IMR-90 (cell line): ENCODE measurements around the gene CHMP6. TPM values are rescaled to one million over a fixed set of nuclear protein-coding genes. Genes with fewer than 3 reads are reported as not detected.

Source experiments
- ATAC-seq: fragments of 200-7000 bp; cut with Tn5 transposase; 2 replicates; pipeline ENCODE4 v1.9.1; 2020; ENCODE audit warnings: low read depth, mild to moderate bottlenecking, moderate library complexity
- BruUV-seq: library from RNA; stranded (reverse); fragments of 400-500 nt; replicated peaks from 2 replicates; lab custom pipeline; 2021; lab: Mats Ljungman, UMichigan
- CTCF ChIA-PET: fragments of 300-600 bp; formaldehyde crosslinking; extraction: SDS; loops from one replicate; lab custom pipeline; 2021; ENCODE audit warnings: antibody characterized with exemption; lab: Yijun Ruan, JAX
- POLR2A ChIA-PET: fragments of 300-600 bp; sonication (Branson Sonifier 250); formaldehyde crosslinking; loops from one replicate; lab custom pipeline; 2022; ENCODE audit warnings: antibody characterized with exemption; ENCODE audit not compliant: unreplicated experiment; lab: Charles Lee
- DNase-seq: peaks from one replicate; pipeline ENCODE4 v3.0.0; 2013
- H2AFZ ChIP-seq: replicated peaks from 2 replicates; pipeline ENCODE3; 2013; ENCODE audit warnings: low read length, mild to moderate bottlenecking; ENCODE audit not compliant: poor library complexity
- H2AK5ac ChIP-seq: 2 replicates; pipeline ENCODE4 v1.6.1; 2013; ENCODE audit warnings: low read depth, low read length, inconsistent platforms
- H2AK9ac ChIP-seq: replicated peaks from 2 replicates; pipeline ENCODE3; 2013; ENCODE audit warnings: mild to moderate bottlenecking, low read depth, low read length, moderate library complexity; ENCODE audit not compliant: poor library complexity
- H2BK120ac ChIP-seq: 2 replicates; pipeline ENCODE4 v1.6.1; 2013; ENCODE audit warnings: low read depth, low read length, inconsistent platforms
- H2BK15ac ChIP-seq: 3 replicates; pipeline ENCODE4 v1.6.1; 2013; ENCODE audit warnings: low read depth, low read length, inconsistent platforms
- H2BK20ac ChIP-seq: 2 replicates; pipeline ENCODE4 v1.6.1; 2013; ENCODE audit warnings: low read depth, mild to moderate bottlenecking, inconsistent platforms, low read length, moderate library complexity
- H2BK5ac ChIP-seq: 2 replicates; pipeline ENCODE4 v1.6.1; 2013; ENCODE audit warnings: mild to moderate bottlenecking, low read depth, low read length, inconsistent platforms; ENCODE audit not compliant: poor library complexity, severe bottlenecking
- H3K14ac ChIP-seq: replicated peaks from 2 replicates; pipeline ENCODE4 v1.6.1; 2013; ENCODE audit warnings: low read depth, low read length, inconsistent platforms
- H3K18ac ChIP-seq: 2 replicates; pipeline ENCODE4 v1.6.1; 2013; ENCODE audit warnings: low read depth, low read length, control low read depth
- H3K23ac ChIP-seq: 2 replicates; pipeline ENCODE4 v1.6.1; 2013; ENCODE audit warnings: low read depth, low read length, inconsistent platforms
- H3K27ac ChIP-seq: 2 replicates; pipeline ENCODE4 v1.5.1; 2013; ENCODE audit warnings: mild to moderate bottlenecking, control low read depth, low read length; ENCODE audit not compliant: insufficient read depth
- H3K27me3 ChIP-seq: 2 replicates; pipeline ENCODE4 v1.6.1; 2013; ENCODE audit warnings: low read length; ENCODE audit not compliant: control insufficient read depth, insufficient read depth
- H3K36me3 ChIP-seq: 2 replicates; pipeline ENCODE4 v1.6.1; 2013; ENCODE audit warnings: low read length, mixed read lengths; ENCODE audit not compliant: control insufficient read depth, insufficient read depth
- H3K4ac ChIP-seq: 2 replicates; pipeline ENCODE4 v1.6.1; 2013; ENCODE audit warnings: low read depth, low read length, inconsistent platforms
- H3K4me1 ChIP-seq: 2 replicates; pipeline ENCODE4 v1.6.1; 2013; ENCODE audit warnings: low read length, mixed read lengths; ENCODE audit not compliant: control insufficient read depth, insufficient read depth
- H3K4me2 ChIP-seq: 2 replicates; pipeline ENCODE4 v1.6.1; 2013; ENCODE audit warnings: low read depth, mild to moderate bottlenecking, control low read depth, low read length, moderate library complexity
- H3K4me3 ChIP-seq: 2 replicates; pipeline ENCODE4 v1.5.1; 2013; ENCODE audit warnings: low read depth, mild to moderate bottlenecking, control low read depth, low read length, moderate library complexity; ENCODE audit not compliant: insufficient read depth
- H3K56ac ChIP-seq: 2 replicates; pipeline ENCODE4 v1.6.1; 2013; ENCODE audit warnings: low read length, inconsistent platforms; ENCODE audit not compliant: insufficient read depth; ENCODE audit errors: extremely low read depth
- H3K79me1 ChIP-seq, 2 experiments: 2 replicates each; pipeline ENCODE4 v1.6.1; 2013; ENCODE audit warnings: low read length in 2 of 2, inconsistent platforms in 1 of 2, low read depth in 1 of 2
- H3K9ac ChIP-seq: 2 replicates; pipeline ENCODE4 v1.6.1; 2013; ENCODE audit warnings: low read depth, low read length, control low read depth
- H3K9me1 ChIP-seq: 2 replicates; pipeline ENCODE4 v1.6.1; 2013; ENCODE audit warnings: low read length, inconsistent platforms; ENCODE audit not compliant: insufficient read depth
- H3K9me3 ChIP-seq: 2 replicates; pipeline ENCODE4 v1.6.1; 2013; ENCODE audit warnings: low read length; ENCODE audit not compliant: control insufficient read depth, insufficient read depth
- H4K20me1 ChIP-seq: 2 replicates; pipeline ENCODE4 v1.6.1; 2013; ENCODE audit warnings: low read length, inconsistent platforms; ENCODE audit not compliant: insufficient read depth
- H4K5ac ChIP-seq: 2 replicates; pipeline ENCODE4 v1.6.1; 2013; ENCODE audit warnings: mild to moderate bottlenecking, low read depth, low read length, control low read depth
- H4K8ac ChIP-seq, 2 experiments: 2 replicates each; pipeline ENCODE4 v1.6.1; 2013; ENCODE audit warnings: low read depth in 2 of 2, low read length in 2 of 2, control low read depth in 1 of 2, inconsistent platforms in 1 of 2
- H4K91ac ChIP-seq: 2 replicates; pipeline ENCODE4 v1.6.1; 2013; ENCODE audit warnings: low read depth, low read length, inconsistent platforms; ENCODE audit not compliant: insufficient read depth
- MAZ ChIP-seq: IDR thresholded peaks from 2 replicates; pipeline ENCODE4 v1.6.1; 2012; ENCODE audit warnings: low read depth, mild to moderate bottlenecking, low read length, improper control_type of control experiment, moderate library complexity, borderline replicate concordance
- POLR2A ChIP-seq: IDR thresholded peaks from 2 replicates; pipeline ENCODE4 v1.6.1; 2012; ENCODE audit warnings: mild to moderate bottlenecking, low read depth, low read length
- RAD21 ChIP-seq: IDR thresholded peaks from 2 replicates; pipeline ENCODE4 v1.6.1; 2012; ENCODE audit warnings: low read length, improper control_type of control experiment
- whole genome bisulfite sequencing, 2 experiments: methylation state at CpG; one replicate each; pipeline versions ENCODE4 v1.1.5 to v1.1.7; 2013; ENCODE audit warnings: missing lambda C conversion rate in 2 of 2; ENCODE audit not compliant: insufficient read length in 1 of 2; ENCODE audit errors: extremely low coverage in 2 of 2; 5-methylcytosine and 5-hydroxymethylcytosine counted together
- dilution Hi-C: fragments of 300-500 bp; cut with HindIII; formaldehyde crosslinking; loops from one replicate; pipeline ENCODE4 v1.14.3; 2018; ENCODE audit warnings: low sequenced_read_pairs; ENCODE audit not compliant: unreplicated experiment
- in situ Hi-C: fragments of 300-500 bp; cut with MboI; formaldehyde crosslinking; loops from 3 replicates; pipeline ENCODE4 v1.14.3; 2019; ENCODE audit warnings: low sequenced_read_pairs, inconsistent platforms, mixed read lengths
- intact Hi-C: fragments of 100-400 bp; cut with micrococcal nuclease; formaldehyde crosslinking; loops from 2 replicates; pipeline ENCODE4 v1.10.0; 2022
- polyA plus RNA-seq, 3 experiments: library from polyadenylated mRNA; depleted of rRNA; stranded (reverse); fragments of >200 nt; gene quantifications; 2 replicates each; pipeline ENCODE4 v1.2.3, GENCODE V29; 2012; ENCODE audit warnings: low replicate concordance in 1 of 3
- total RNA-seq: library from RNA; depleted of rRNA; stranded (reverse); fragments of >200 nt; gene quantifications from 2 replicates; pipeline ENCODE4 v1.2.3, GENCODE V29; 2012
- TF ChIP-seq, protein P1 (sequence below): conservative IDR thresholded peaks from 2 replicates; pipeline ENCODE4 v1.5.1; 2012; ENCODE audit warnings: mild to moderate bottlenecking, low read depth, low read length, improper control_type of control experiment

Gene CHMP6
- total and polyA plus RNA-seq, 2 of the 4 experiments (the other 2 are of a cell fraction) = 5.0 to 40.3 TPM

DNA sequence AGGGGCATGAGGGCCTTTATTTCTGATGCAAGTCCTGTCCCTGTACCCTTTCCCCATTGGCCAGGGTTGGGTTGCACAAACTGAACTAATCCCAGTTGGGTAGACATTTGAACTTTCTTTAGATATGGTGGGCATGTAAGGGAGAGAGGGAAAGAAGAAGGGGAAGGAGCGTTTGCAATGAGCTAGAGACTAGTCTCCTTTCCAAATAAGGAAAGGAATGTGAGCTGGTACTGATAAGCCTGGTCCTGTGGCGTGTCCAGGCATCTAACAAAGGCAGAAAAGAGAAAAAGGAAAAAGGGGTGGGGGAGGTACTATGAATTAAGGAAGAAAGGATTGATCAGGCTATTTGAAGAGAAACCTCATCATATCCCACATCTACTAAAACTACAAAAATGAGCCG lies 20.3 kb downstream of the CHMP6 start:
- Histone ChIP-seq H4K8ac (peak overlapping the region; percentile 72 to 88; a peak in 3 of 4 replicates), H2BK15ac (no peak overlapping the region; the same call in 2 of the 3 replicates)

More for the DNA sequence above, 20.3 kb downstream of the CHMP6 start:
- TF ChIP-seq RAD21 (no peak), MAZ (no peak), POLR2A (no peak)
- TF ChIP-seq, protein P1, sequence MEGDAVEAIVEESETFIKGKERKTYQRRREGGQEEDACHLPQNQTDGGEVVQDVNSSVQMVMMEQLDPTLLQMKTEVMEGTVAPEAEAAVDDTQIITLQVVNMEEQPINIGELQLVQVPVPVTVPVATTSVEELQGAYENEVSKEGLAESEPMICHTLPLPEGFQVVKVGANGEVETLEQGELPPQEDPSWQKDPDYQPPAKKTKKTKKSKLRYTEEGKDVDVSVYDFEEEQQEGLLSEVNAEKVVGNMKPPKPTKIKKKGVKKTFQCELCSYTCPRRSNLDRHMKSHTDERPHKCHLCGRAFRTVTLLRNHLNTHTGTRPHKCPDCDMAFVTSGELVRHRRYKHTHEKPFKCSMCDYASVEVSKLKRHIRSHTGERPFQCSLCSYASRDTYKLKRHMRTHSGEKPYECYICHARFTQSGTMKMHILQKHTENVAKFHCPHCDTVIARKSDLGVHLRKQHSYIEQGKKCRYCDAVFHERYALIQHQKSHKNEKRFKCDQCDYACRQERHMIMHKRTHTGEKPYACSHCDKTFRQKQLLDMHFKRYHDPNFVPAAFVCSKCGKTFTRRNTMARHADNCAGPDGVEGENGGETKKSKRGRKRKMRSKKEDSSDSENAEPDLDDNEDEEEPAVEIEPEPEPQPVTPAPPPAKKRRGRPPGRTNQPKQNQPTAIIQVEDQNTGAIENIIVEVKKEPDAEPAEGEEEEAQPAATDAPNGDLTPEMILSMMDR = no peak
- intact Hi-C loops = no loop called here
- WGBS, 2 experiments = no CpG with 5 or more reads among the region's 3 CpGs
- POLR2A ChIA-PET = no interaction called here
- H3K9ac ChIP-seq = no peak overlapping the region
- peak overlapping the region; percentile 56 for H2BK120ac ChIP-seq
- H2BK20ac ChIP-seq = no peak overlapping the region
- no peaks in the 10 kb centered on the region for H4K20me1 ChIP-seq
- no peaks in the 10 kb centered on the region for H3K9me1 ChIP-seq
- no peak overlapping the region for H3K4me2 ChIP-seq
- peaks cover 2% of the 10 kb centered on the region for H3K4me1 ChIP-seq
- no peaks in the 10 kb centered on the region for H3K36me3 ChIP-seq
- H2AK5ac ChIP-seq = no peak overlapping the region
- ATAC-seq (peak; percentile 61), DNase-seq (no peak)
- 0 out of 2 replicates have a peak overlapping the region, but pooled peaks have one; percentile 9 for H3K14ac ChIP-seq
- peaks cover 4% of the 10 kb centered on the region for H3K27me3 ChIP-seq
- H3K18ac ChIP-seq = peak overlapping the region; percentile 62
- H3K9me3 ChIP-seq = peaks cover 11% of the 10 kb centered on the region; the same call in 1 of the 2 replicates
- no TSS peak for BruUV-seq
- peak overlapping the region; percentile 55; the same call in 1 of the 2 replicates for H3K4ac ChIP-seq
- H4K5ac ChIP-seq = peak overlapping the region; percentile 93
- in situ Hi-C loops = no loop called here
- H3K56ac ChIP-seq = no peak overlapping the region
- H2AFZ ChIP-seq = no peak overlapping the region
- H2BK5ac ChIP-seq = no peak overlapping the region
- H4K91ac ChIP-seq = peak overlapping the region; percentile 35; the same call in 1 of the 2 replicates
- H3K23ac ChIP-seq = no peak overlapping the region
- no peak overlapping the region for H3K27ac ChIP-seq
- no peaks in the 10 kb centered on the region for H3K79me1 ChIP-seq
- dilution Hi-C loops = no loop called here
- CTCF ChIA-PET = no interaction called here
- no peak overlapping the region for H3K4me3 ChIP-seq
- no peak overlapping the region for H2AK9ac ChIP-seq
